Suprapubic skin (tissue), 4 donors: ENCODE data around the gene AKR1B15. TPM values are rescaled to one million over a fixed set of nuclear protein-coding genes. Genes with fewer than 3 reads are reported as not detected.

Experiments
- DNase-seq, 2 donors: peaks; one replicate each; pipeline ENCODE4 v3.0.0-alpha.2; 2019; ENCODE audit warnings: low spot score in 2 of 2
- H3K27ac ChIP-seq: fragments of 200-600 bp; sonication (generic); one replicate; pipeline ENCODE4 v1.5.1; 2019
- H3K27me3 ChIP-seq: fragments of 200-600 bp; sonication (generic); one replicate; pipeline ENCODE4 v1.5.1; 2019
- H3K36me3 ChIP-seq: fragments of 200-600 bp; sonication (generic); one replicate; pipeline ENCODE4 v1.5.1; 2019
- H3K4me1 ChIP-seq: fragments of 200-600 bp; sonication (generic); one replicate; pipeline ENCODE4 v1.5.1; 2019
- H3K4me3 ChIP-seq: fragments of 200-600 bp; sonication (generic); one replicate; pipeline ENCODE4 v1.5.1; 2019; ENCODE audit warnings: mild to moderate bottlenecking
- H3K9me3 ChIP-seq: fragments of 200-600 bp; sonication (generic); one replicate; pipeline ENCODE4 v1.5.1; 2019
- EP300 ChIP-seq: sonication (generic); formaldehyde crosslinking; IDR thresholded peaks from one replicate; pipeline ENCODE4 v1.6.1; 2017; ENCODE audit warnings: antibody characterized with exemption
- POLR2A ChIP-seq, 2 donors: fragments of 450-650 bp; IDR thresholded peaks; one replicate each; pipeline ENCODE4 v1.6.1; 2017; ENCODE audit warnings: antibody characterized with exemption in 2 of 2, mild to moderate bottlenecking in 2 of 2, moderate library complexity in 2 of 2
- POLR2AphosphoS5 ChIP-seq, 3 donors: sonication (generic); formaldehyde crosslinking; IDR thresholded peaks; one replicate each; pipeline ENCODE4 v1.6.1; 2017; ENCODE audit warnings: antibody characterized with exemption in 3 of 3
- WGBS: methylation state at CpG from one replicate; pipeline ENCODE4 v1.1.5; 2018; 5-methylcytosine and 5-hydroxymethylcytosine counted together
- total RNA-seq, 4 donors: library from RNA; depleted of rRNA; stranded (reverse); fragments of >200 nt; gene quantifications; one replicate each; pipeline ENCODE4 v1.1.0, GENCODE V29; 2016
- TF ChIP-seq, protein P1 (sequence below), 2 donors: fragments of 200-600 bp in 1 of 2; fragments of 450-650 bp in 1 of 2; sonication (generic) in 1 of 2; IDR thresholded peaks; one replicate each; pipeline ENCODE4 v1.5.1; 2016 to 2019; ENCODE audit warnings: antibody characterized with exemption in 2 of 2, mild to moderate bottlenecking in 1 of 2, moderate library complexity in 1 of 2

Gene AKR1B15
- total RNA-seq, 4 donors from 2014 or later: 1.1 TPM; not detected in 3

GRCh38 chr7:134599371-134599770 is 50.5 kb downstream of the AKR1B15 start:
- H3K27me3 ChIP-seq: no peaks in the 10 kb centered on the region
- H3K4me1 ChIP-seq: peaks cover 14% of the 10 kb centered on the region
- 73% methylated on average over 4 of the region's 6 CpGs for WGBS
- no peak for TF ChIP-seq POLR2AphosphoS5 (IDR thresholded peaks at IDR 0.05)
- TF ChIP-seq, protein P1, sequence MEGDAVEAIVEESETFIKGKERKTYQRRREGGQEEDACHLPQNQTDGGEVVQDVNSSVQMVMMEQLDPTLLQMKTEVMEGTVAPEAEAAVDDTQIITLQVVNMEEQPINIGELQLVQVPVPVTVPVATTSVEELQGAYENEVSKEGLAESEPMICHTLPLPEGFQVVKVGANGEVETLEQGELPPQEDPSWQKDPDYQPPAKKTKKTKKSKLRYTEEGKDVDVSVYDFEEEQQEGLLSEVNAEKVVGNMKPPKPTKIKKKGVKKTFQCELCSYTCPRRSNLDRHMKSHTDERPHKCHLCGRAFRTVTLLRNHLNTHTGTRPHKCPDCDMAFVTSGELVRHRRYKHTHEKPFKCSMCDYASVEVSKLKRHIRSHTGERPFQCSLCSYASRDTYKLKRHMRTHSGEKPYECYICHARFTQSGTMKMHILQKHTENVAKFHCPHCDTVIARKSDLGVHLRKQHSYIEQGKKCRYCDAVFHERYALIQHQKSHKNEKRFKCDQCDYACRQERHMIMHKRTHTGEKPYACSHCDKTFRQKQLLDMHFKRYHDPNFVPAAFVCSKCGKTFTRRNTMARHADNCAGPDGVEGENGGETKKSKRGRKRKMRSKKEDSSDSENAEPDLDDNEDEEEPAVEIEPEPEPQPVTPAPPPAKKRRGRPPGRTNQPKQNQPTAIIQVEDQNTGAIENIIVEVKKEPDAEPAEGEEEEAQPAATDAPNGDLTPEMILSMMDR (IDR thresholded peaks at IDR 0.05): no peak
- no peak for TF ChIP-seq POLR2A (IDR thresholded peaks at IDR 0.05)
- no peak for TF ChIP-seq EP300
- H3K9me3 ChIP-seq: no peaks in the 10 kb centered on the region
- H3K36me3 ChIP-seq: no peaks in the 10 kb centered on the region
- no peak overlapping the region for H3K27ac ChIP-seq
- no peak for DNase-seq
- H3K4me3 ChIP-seq: no peak overlapping the region

DNA sequence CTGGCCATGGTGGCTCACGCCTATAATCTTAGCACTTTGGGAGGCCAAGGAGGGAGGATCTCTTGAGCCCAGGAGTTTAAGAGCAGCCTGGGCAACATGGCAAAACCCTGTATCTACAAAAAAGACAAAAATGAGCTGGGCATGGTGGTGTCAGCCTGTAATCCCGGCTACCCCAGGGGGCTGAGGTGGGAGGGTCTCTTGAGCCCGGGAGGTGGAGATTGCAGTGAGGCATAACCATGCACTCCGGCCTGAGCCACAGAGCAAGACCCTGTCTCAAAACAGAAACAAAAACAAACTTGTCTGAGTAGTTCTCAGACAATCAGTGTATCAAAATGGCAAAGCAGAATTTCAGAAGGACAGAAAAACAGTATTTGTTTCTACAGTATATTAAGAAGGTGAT is 52.5 kb downstream of the AKR1B15 start:
- H3K36me3 ChIP-seq: no peaks in the 10 kb centered on the region
- H3K27ac ChIP-seq: no peak overlapping the region
- WGBS: 70% methylated on average over 4 of the region's 4 CpGs
- H3K4me3 ChIP-seq: no peak overlapping the region
- TF ChIP-seq POLR2A (IDR thresholded peaks at IDR 0.05) (no peak), POLR2AphosphoS5 (IDR thresholded peaks at IDR 0.05) (no peak), EP300 (no peak)
- TF ChIP-seq, protein P1 (IDR thresholded peaks at IDR 0.05): no peak
- DNase-seq: no peak
- peaks cover 20% of the 10 kb centered on the region for H3K4me1 ChIP-seq
- no peaks in the 10 kb centered on the region for H3K27me3 ChIP-seq
- no peaks in the 10 kb centered on the region for H3K9me3 ChIP-seq

GRCh38 chr7:134602881-134603451 is 54.1 kb downstream of the AKR1B15 start:
- Histone ChIP-seq H3K4me1 (peaks cover 20% of the 10 kb centered on the region), H3K4me3 (no peak overlapping the region), H3K27me3 (no peaks in the 10 kb centered on the region), H3K9me3 (no peaks in the 10 kb centered on the region), H3K36me3 (no peaks in the 10 kb centered on the region), H3K27ac (peak overlapping the region; percentile 37)
- TF ChIP-seq EP300 (no peak), POLR2A (IDR thresholded peaks at IDR 0.05) (no peak), POLR2AphosphoS5 (IDR thresholded peaks at IDR 0.05) (no peak)
- TF ChIP-seq, protein P1 (IDR thresholded peaks at IDR 0.05): no peak
- no peak for DNase-seq
- 23% methylated on average over 11 of the region's 11 CpGs for WGBS

- peak in 1 of 2 donors; percentile 76 for DNase-seq
- Histone ChIP-seq H3K9me3 (no peaks in the 10 kb centered on the region), H3K36me3 (no peaks in the 10 kb centered on the region), H3K4me3 (no peak overlapping the region), H3K27me3 (no peaks in the 10 kb centered on the region), H3K27ac (no peak overlapping the region), H3K4me1 (peaks cover 20% of the 10 kb centered on the region)
- TF ChIP-seq, protein P1 (IDR thresholded peaks at IDR 0.05): peak; percentile 86 to 90
- no peak for TF ChIP-seq POLR2A (IDR thresholded peaks at IDR 0.05)
- 32% methylated on average over 14 of the region's 14 CpGs for WGBS
These were observed 57.3 kb downstream of the AKR1B15 start for GRCh38 chr7:134605978-134606923.

DNA sequence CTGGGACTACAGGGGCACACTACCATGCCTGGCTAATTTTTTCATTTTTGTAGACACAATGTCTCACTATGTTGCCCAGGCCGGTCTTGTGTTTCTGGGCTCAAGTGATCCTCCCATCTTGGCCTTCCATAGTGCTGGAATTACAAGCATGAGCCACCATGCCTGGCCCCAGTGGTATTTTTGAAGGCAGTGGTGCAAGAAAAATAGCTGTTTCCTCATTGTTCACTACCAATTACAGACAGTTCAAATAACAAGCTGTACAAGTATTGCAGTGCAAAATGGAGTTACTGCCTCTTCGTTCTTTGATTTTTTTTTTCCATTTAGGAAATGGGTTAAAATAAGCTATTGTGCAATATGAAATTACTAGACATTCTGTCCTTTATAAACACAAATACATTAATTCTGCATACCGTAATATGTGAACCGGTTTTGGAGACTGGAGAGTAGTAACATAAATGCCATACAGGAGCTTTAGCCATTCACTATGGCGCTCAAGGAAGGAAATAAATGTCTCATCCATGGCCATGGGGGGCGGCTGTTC is 62.8 kb downstream of the AKR1B15 start:
- no peaks in the 10 kb centered on the region for H3K9me3 ChIP-seq
- H3K27me3 ChIP-seq: no peaks in the 10 kb centered on the region
- TF ChIP-seq EP300 (no peak), POLR2AphosphoS5 (IDR thresholded peaks at IDR 0.05) (no peak), POLR2A (IDR thresholded peaks at IDR 0.05) (no peak)
- TF ChIP-seq, protein P1 (IDR thresholded peaks at IDR 0.05): no peak
- H3K27ac ChIP-seq: no peak overlapping the region
- whole genome bisulfite sequencing: 92% methylated on average over 6 of the region's 6 CpGs
- H3K4me1 ChIP-seq: peaks cover 15% of the 10 kb centered on the region
- no peaks in the 10 kb centered on the region for H3K36me3 ChIP-seq
- H3K4me3 ChIP-seq: no peak overlapping the region
- DNase-seq: no peak
